PC-3 (cell line): ENCODE data around the gene UBAP1.

Experiments
- CTCF ChIP-seq: fragments of 300-600 bp; sonication (generic); conservative IDR thresholded peaks from 2 replicates; pipeline ENCODE4 v1.5.1; 2017; ENCODE audit warnings: antibody characterized with exemption, low read depth, mild to moderate bottlenecking, low read length
- EZH2 ChIP-seq: fragments of 300-600 bp; sonication (generic); IDR thresholded peaks from one replicate; pipeline ENCODE4 v1.6.1; 2017; ENCODE audit warnings: antibody characterized with exemption, mild to moderate bottlenecking, low read length; ENCODE audit not compliant: unreplicated experiment
- EZH2phosphoT487 ChIP-seq: fragments of 300-600 bp; sonication (generic); IDR thresholded peaks from 2 replicates; pipeline ENCODE4 v1.6.1; 2018; ENCODE audit warnings: mild to moderate bottlenecking, antibody characterized with exemption, low read length, borderline replicate concordance

GRCh38 chr9:34190996-34191892 lies 12.4 kb downstream of the UBAP1 start:
- peak; percentile 51 for TF ChIP-seq CTCF
- TF ChIP-seq EZH2phosphoT487, result no peak
- no peak for TF ChIP-seq EZH2
